CD4-positive, alpha-beta T cell (primary cell): Measurements from ENCODE around the gene GMPS. TPM values are rescaled to one million over a fixed set of nuclear protein-coding genes. Genes with fewer than 3 reads are reported as not detected.
"Not testable (repeated sequence)": the region's sequence is repeated elsewhere in the genome, so short reads cannot be mapped to it uniquely, and the experiment has no call there.

Experiments used
- ATAC-seq: fragments of 200-7000 bp; cut with Tn5 transposase; one replicate; pipeline ENCODE4 v1.10.0; 2022; ENCODE audit warnings: mild to moderate bottlenecking; ENCODE audit not compliant: poor library complexity
- CTCF ChIA-PET: fragments of 350-600 bp; sonication (Branson Sonifier 250); formaldehyde crosslinking; loops from one replicate; lab custom pipeline; 2021; ENCODE audit warnings: antibody characterized with exemption, inconsistent platforms; lab: Charles Lee
- POLR2A ChIA-PET: fragments of 350-600 bp; sonication (Branson Sonifier 250); formaldehyde crosslinking; loops from one replicate; lab custom pipeline; 2021; ENCODE audit warnings: antibody characterized with exemption, inconsistent platforms; lab: Charles Lee
- DNase-seq, 14 experiments: peaks; one replicate each; pipeline ENCODE4 v3.0.0-alpha.2; 2013 to 2020; ENCODE audit warnings: mixed read lengths in 2 of 14
- H3K27ac ChIP-seq, 2 donors: one replicate each; pipeline versions ENCODE4 v1.5.1 to v1.7.0; 2013; ENCODE audit warnings: low read length in 2 of 2, low read depth in 1 of 2, mild to moderate bottlenecking in 1 of 2
- H3K27me3 ChIP-seq, 2 experiments: 1 replicate in 1 of 2; 2 replicates in 1 of 2; pipeline versions ENCODE4 v1.6.1 to v1.7.0; 2013; ENCODE audit warnings: low read length in 2 of 2, control low read depth in 1 of 2, mild to moderate bottlenecking in 1 of 2, moderate library complexity in 1 of 2; ENCODE audit not compliant: insufficient read depth in 2 of 2, control insufficient read depth in 1 of 2
- H3K36me3 ChIP-seq: one replicate; pipeline ENCODE4 v1.6.1; 2013; ENCODE audit warnings: low read length, control low read depth; ENCODE audit not compliant: insufficient read depth
- H3K4me1 ChIP-seq: one replicate; pipeline ENCODE4 v1.6.1; 2013; ENCODE audit warnings: low read length, control low read depth; ENCODE audit not compliant: insufficient read depth
- H3K4me3 ChIP-seq: one replicate; pipeline ENCODE4 v1.5.1; 2013; ENCODE audit warnings: mild to moderate bottlenecking, low read length, moderate library complexity
- H3K9me3 ChIP-seq, 2 experiments: 1 replicate in 1 of 2; 2 replicates in 1 of 2; pipeline versions ENCODE4 v1.6.1 to v1.7.0; 2013; ENCODE audit warnings: low read length in 2 of 2, mild to moderate bottlenecking in 2 of 2, control low read depth in 1 of 2, moderate library complexity in 1 of 2; ENCODE audit not compliant: control insufficient read depth in 1 of 2, insufficient read depth in 1 of 2
- H3K27ac Mint-ChIP-seq: one replicate; pipeline ENCODE4 v1.8.0; 2020; ENCODE audit warnings: mixed read lengths
- H3K27me3 Mint-ChIP-seq: one replicate; pipeline ENCODE4 v1.8.0; 2021; ENCODE audit warnings: mixed read lengths
- H3K36me3 Mint-ChIP-seq: one replicate; pipeline ENCODE4 v1.8.0; 2021; ENCODE audit warnings: low read depth, mixed read lengths
- H3K4me1 Mint-ChIP-seq: one replicate; pipeline ENCODE4 v1.8.0; 2021; ENCODE audit warnings: low read depth, mixed read lengths
- H3K4me3 Mint-ChIP-seq: one replicate; pipeline ENCODE4 v1.8.0; 2020; ENCODE audit warnings: mild to moderate bottlenecking, mixed read lengths
- H3K9me3 Mint-ChIP-seq: one replicate; pipeline ENCODE4 v1.8.0; 2020; ENCODE audit warnings: mixed read lengths
- CTCF ChIP-seq: fragments of 200-600 bp; IDR thresholded peaks from one replicate; pipeline ENCODE4 v1.8.0; 2022; ENCODE audit warnings: antibody characterized with exemption, mild to moderate bottlenecking
- intact Hi-C, 2 experiments: fragments of 100-400 bp; cut with DNase I in 1 of 2; cut with micrococcal nuclease in 1 of 2; formaldehyde crosslinking; loops; one replicate each; pipeline versions ENCODE4 v1.15.1 to v1.9.0; 2023 to 2025; cut with DNase I, micrococcal nuclease
- total RNA-seq, 174 experiments: library from RNA in 2 of 174; stranded (reverse) in 2 of 174; gene quantifications; one replicate each; pipeline ENCODE4 v1.2.3 and lab custom pipeline; 2021 to 2026

The GMPS gene
- total RNA-seq, 2 experiments from 2014 or later, result 34.1 to 34.3 TPM

GRCh38 chr3:155854141-155854940 lies 16.1 kb upstream of the GMPS start, which contains the start of gene SLC33A1:
TSS of gene SLC33A1 (minus strand) at chr3:155854427. CDS start at chr3:155853997, 430 bp downstream.
- CTCF ChIA-PET, result interaction anchor here (2.4 to 2.6 kb wide), 2 partner anchors 16 to 48 kb away, joined by 11 to 20 read pairs; partner anchors contain the start of genes C3orf33 and GMPS
- H3K27ac Mint-ChIP-seq, result peak within 1 kb of the TSS; percentile 98
- peak; percentile 90 for ATAC-seq
- DNase-seq, result peak; percentile 96 to 100 (median 98)
- Histone ChIP-seq H3K36me3 (peaks cover 4% of the 10 kb centered on the region), H3K4me1 (peaks cover 52% of the 10 kb centered on the region), H3K4me3 (peak within 1 kb of the TSS; percentile 93), H3K27ac (peak within 1 kb of the TSS; percentile 74 to 98), H3K9me3 (peaks cover 0 to 6% of the 10 kb centered on the region in 2 experiments), H3K27me3 (no peaks in the 10 kb centered on the region)
- TF ChIP-seq CTCF, result peak; percentile 2
- H3K27me3 Mint-ChIP-seq, result no peaks in the 10 kb centered on the region
- intact Hi-C loops, result loop anchor here (1.0 to 5.0 kb wide), 5 partner anchors 16 to 1532 kb away; partner anchors contain the start of genes C3orf33 (in 2 of the 2), DHX36 (in 2 of the 2) and GMPS (in 2 of the 2)
- peaks cover 2% of the 10 kb centered on the region for H3K9me3 Mint-ChIP-seq
- H3K36me3 Mint-ChIP-seq, result peaks cover 42% of the 10 kb centered on the region
- peak within 1 kb of the TSS; percentile 97 for H3K4me3 Mint-ChIP-seq
- peaks cover 47% of the 10 kb centered on the region for H3K4me1 Mint-ChIP-seq
- POLR2A ChIA-PET, result interaction anchor here (0.8 to 6.6 kb wide), 6 partner anchors 12 to 1306 kb away, joined by 3 to 75 read pairs (median 6); partner anchors contain the start of genes C3orf33 and GMPS

GRCh38 chr3:155859859-155860258 lies 10.6 kb upstream of the GMPS start:
- H3K4me3 ChIP-seq, result no peak overlapping the region
- Mint-ChIP-seq H3K4me1 (peaks cover 3% of the 10 kb centered on the region), H3K27me3 (no peaks in the 10 kb centered on the region), H3K4me3 (no peak overlapping the region), H3K36me3 (peaks cover under 1% of the 10 kb centered on the region), H3K27ac (no peak overlapping the region), H3K9me3 (peaks cover 1% of the 10 kb centered on the region)
- DNase-seq (peak in 3 of 14 experiments; percentile 26 to 30 (median 26)), ATAC-seq (no peak)
- intact Hi-C loops, result loop anchor here in 1 of 2 experiments (5.0 to 10.0 kb wide), 5 partner anchors 108 to 812 kb away; partner anchors contain the start of genes SSR3 and TIPARP
- H3K9me3 ChIP-seq, result peaks cover 0 to 6% of the 10 kb centered on the region in 2 experiments
- TF ChIP-seq CTCF, result no peak
- no peaks in the 10 kb centered on the region for H3K27me3 ChIP-seq
- ChIA-PET CTCF (no interaction called here), POLR2A (no interaction called here)
- H3K36me3 ChIP-seq, result no peaks in the 10 kb centered on the region
- H3K27ac ChIP-seq, result no peak overlapping the region
- peaks cover 20% of the 10 kb centered on the region for H3K4me1 ChIP-seq

GRCh38 chr3:155860424-155860823 lies 10.0 kb upstream of the GMPS start:
- H3K4me3 Mint-ChIP-seq, H3K4me1 Mint-ChIP-seq, H3K36me3 ChIP-seq, DNase-seq, H3K36me3 Mint-ChIP-seq, H3K27ac ChIP-seq, POLR2A ChIA-PET, ATAC-seq, H3K9me3 Mint-ChIP-seq, H3K9me3 ChIP-seq, H3K27me3 Mint-ChIP-seq, H3K27ac Mint-ChIP-seq, H3K4me3 ChIP-seq, H3K27me3 ChIP-seq: not testable (repeated sequence)
- H3K4me1 ChIP-seq, result peaks cover 14% of the 10 kb centered on the region
- CTCF ChIA-PET, result interaction anchor here (0.7 to 3.9 kb wide), 2 partner anchors 9 to 54 kb away, joined by 4 to 21 read pairs; partner anchors contain the start of gene C3orf33
- intact Hi-C loops, result loop anchor here in 1 of 2 experiments (5.0 to 10.0 kb wide), 3 partner anchors 108 to 694 kb away; partner anchors contain the start of gene SSR3
